ENCODE results near the gene DHRS13. TPM values are rescaled to one million over a fixed set of nuclear protein-coding genes. Genes with fewer than 3 reads are reported as not detected.
"Not testable (repeated sequence)": the region's sequence is repeated elsewhere in the genome, so short reads cannot be mapped to it uniquely, and the experiment has no call there.

DHRS13 gene
- total and polyA plus RNA-seq, 3 donors from 2014 or later = 8.7 to 18.6 (median 14.9) TPM

DNA sequence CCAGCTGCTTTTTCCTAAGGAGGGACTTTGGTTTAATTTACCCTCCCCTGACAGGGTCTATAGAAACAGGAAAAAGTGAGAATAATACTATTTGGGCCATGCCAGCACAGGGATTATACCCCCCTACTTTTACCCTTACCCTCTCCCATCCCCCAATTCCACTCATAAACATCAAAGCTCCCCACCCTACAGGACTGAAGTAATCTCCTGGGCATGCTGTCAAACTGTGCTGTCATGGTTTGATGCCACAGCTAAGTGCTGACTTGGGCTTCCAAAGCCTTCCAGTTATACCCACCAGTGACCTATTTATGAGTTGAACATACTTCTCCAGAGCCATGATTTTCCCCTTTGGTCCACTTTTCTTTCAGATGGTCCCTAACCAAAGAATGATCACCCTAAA, 35.7 kb upstream of the DHRS13 start:
- Histone ChIP-seq H3K36me3 (ENCODE audit: low read depth, missing control alignments) (no peaks in the 10 kb centered on the region), H3K4me3 (no peak overlapping the region), H3K27ac (no peak overlapping the region), H3K27me3 (no peaks in the 10 kb centered on the region), H3K9me3 (no peaks in the 10 kb centered on the region), H3K4me1 (peaks cover 20% of the 10 kb centered on the region)
- intact Hi-C loops (cut with DNase I; ENCODE audit: low total_unique reads) = no loop called here
- DNase-seq = no peak
- TF ChIP-seq CTCF (IDR thresholded peaks at IDR 0.05) (no peak), POLR2A (IDR thresholded peaks at IDR 0.05) (no peak)

DNA sequence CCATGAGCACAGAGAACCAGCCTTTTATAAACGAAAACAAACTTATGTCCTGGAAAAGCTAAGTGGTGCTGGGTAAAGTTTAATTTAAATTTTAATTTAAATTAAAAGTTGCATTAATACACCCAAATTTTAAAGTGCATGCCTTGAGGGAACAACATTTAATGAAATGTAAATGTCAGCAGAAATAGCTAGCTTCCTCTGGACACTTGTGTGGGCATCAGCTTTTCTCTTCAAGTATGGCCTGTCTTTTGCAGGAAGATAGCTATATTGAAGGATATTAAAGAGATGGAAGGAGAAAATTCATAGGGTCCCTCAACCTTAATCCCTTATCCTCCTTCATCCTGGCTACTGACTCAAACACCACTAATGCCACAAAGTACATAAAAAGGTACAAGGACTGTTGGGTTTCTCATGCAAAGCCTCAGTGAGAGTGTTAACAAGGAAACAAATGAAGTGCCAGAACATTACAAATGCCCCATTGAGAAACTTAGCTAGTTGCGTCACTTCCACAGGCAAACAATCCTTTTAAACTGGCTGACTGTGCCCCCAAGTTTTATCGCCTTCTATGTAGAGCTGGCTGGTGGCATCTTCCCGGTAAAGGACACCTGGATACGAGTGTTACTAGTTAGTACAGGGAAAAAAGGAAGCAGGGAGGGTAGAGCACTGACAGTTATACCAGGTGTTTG, 34.3 kb upstream of the DHRS13 start:
- H3K4me3 ChIP-seq = no peak overlapping the region
- no peaks in the 10 kb centered on the region for H3K9me3 ChIP-seq
- TF ChIP-seq CTCF (IDR thresholded peaks at IDR 0.05) = no peak
- no peak for TF ChIP-seq POLR2A (IDR thresholded peaks at IDR 0.05)
- no peaks in the 10 kb centered on the region for H3K27me3 ChIP-seq
- intact Hi-C loops (cut with DNase I; ENCODE audit: low total_unique reads) = no loop called here
- WGBS, 2 donors = 81 to 82% methylated on average over 5 of the region's 5 CpGs
- H3K27ac ChIP-seq = no peak overlapping the region
- H3K4me1 ChIP-seq = peaks cover 20% of the 10 kb centered on the region
- DNase-seq = no peak
- H3K36me3 ChIP-seq (ENCODE audit: low read depth, missing control alignments) = no peaks in the 10 kb centered on the region

GRCh38 chr17:28935744-28936460, 33.0 kb upstream of the DHRS13 start:
- WGBS, 2 donors = 89 to 93% methylated on average over 8 of the region's 8 CpGs
- no peaks in the 10 kb centered on the region for H3K27me3 ChIP-seq
- intact Hi-C loops (cut with DNase I; ENCODE audit: low total_unique reads) = no loop called here
- no peaks in the 10 kb centered on the region for H3K36me3 ChIP-seq (ENCODE audit: low read depth, missing control alignments)
- H3K4me3 ChIP-seq = no peak overlapping the region
- no peak overlapping the region for H3K27ac ChIP-seq
- DNase-seq = no peak
- no peaks in the 10 kb centered on the region for H3K9me3 ChIP-seq
- TF ChIP-seq POLR2A (IDR thresholded peaks at IDR 0.05) (no peak), CTCF (IDR thresholded peaks at IDR 0.05) (no peak)
- H3K4me1 ChIP-seq = peaks cover 20% of the 10 kb centered on the region

- H3K27me3 ChIP-seq; H3K4me1 ChIP-seq; H3K36me3 ChIP-seq (ENCODE audit: low read depth, missing control alignments); H3K4me3 ChIP-seq; DNase-seq; H3K27ac ChIP-seq; H3K9me3 ChIP-seq; intact Hi-C loops (cut with DNase I; ENCODE audit: low total_unique reads): not testable (repeated sequence)
- WGBS, 2 donors = 97% methylated on average over 8 of the region's 8 CpGs
Observed at GRCh38 chr17:28934508-28934907, 31.6 kb upstream of the DHRS13 start.

DNA sequence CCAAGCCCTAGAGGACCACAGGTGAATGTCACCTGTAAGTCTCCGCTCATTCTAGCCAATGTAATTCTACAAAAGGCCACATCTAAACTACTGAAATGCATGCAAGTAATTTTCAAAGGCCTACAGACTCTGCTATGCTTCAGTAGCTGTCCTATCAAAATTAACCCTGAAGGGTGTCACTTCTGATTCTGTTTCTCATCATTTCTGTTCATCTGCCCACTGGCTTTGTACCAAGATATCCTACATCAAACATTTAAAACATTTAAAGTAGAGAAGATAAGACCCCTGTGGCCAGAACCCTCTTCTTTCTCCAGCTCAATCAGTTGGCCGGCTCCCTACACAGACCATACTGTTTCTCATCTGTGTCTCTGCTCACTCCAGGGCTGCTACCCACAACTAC, 26.9 kb upstream of the DHRS13 start:
- no peaks in the 10 kb centered on the region for H3K4me1 ChIP-seq

More for the DNA sequence above, 26.9 kb upstream of the DHRS13 start:
- no peak for TF ChIP-seq POLR2A (IDR thresholded peaks at IDR 0.05)
- TF ChIP-seq CTCF (IDR thresholded peaks at IDR 0.05) = no peak
- 88 to 97% methylated on average over 2 of the region's 2 CpGs for WGBS, 2 donors
- no peaks in the 10 kb centered on the region for H3K27me3 ChIP-seq
- H3K27ac ChIP-seq = no peak overlapping the region
- H3K4me3 ChIP-seq = no peak overlapping the region
- no peaks in the 10 kb centered on the region for H3K36me3 ChIP-seq (ENCODE audit: low read depth, missing control alignments)
- no peaks in the 10 kb centered on the region for H3K9me3 ChIP-seq
- intact Hi-C loops (cut with DNase I; ENCODE audit: low total_unique reads) = no loop called here
- DNase-seq = no peak

Measured in testis (tissue), 3 donors.